ENCODE data around the gene MFSD8.
"Not testable (repeated sequence)": the region's sequence is repeated elsewhere in the genome, so short reads cannot be mapped to it uniquely, and the experiment has no call there.

The MFSD8 gene

GRCh38 chr4:127931836-127932235 lies 33.1 kb downstream of the MFSD8 start:
- DNase-seq = not testable (repeated sequence)

DNA sequence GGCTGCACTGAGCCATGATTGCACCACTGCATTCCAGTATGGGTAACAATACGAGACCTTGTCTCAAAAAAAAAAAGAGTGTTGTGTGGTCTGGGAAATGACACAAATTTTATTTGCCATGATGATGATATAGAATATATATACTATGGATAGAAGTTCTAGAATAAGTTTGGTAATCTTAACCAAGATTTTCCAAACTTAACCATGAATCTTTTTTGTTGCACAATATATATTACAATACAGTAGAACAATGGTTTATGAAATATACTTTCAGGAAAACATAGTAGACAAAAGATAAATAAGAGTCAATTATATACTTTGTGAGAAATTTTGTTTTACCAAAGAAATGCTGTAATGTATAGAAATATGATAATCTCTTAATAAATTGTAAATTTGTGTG lies 34.8 kb downstream of the MFSD8 start:
- no peak for DNase-seq

DNA sequence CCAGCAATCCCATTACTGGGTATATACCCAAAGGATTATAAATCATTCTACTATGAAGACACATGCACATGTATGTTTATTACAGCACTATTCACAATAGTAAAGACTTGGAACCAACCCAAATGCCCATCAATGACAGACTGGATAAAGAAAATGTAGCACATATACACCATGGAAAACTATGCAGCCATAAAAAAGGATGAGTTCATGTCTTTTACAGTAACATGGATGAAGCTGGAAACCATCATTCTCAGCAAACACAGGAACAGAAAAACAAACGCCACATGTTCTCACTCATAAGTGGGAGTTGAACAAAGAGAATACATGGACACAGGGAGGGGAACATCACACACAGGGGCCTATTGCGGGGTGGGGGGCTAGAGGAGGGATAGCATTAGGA lies 39.3 kb downstream of the MFSD8 start:
- DNase-seq = not testable (repeated sequence)

GRCh38 chr4:127922226-127922625 lies 42.7 kb downstream of the MFSD8 start:
- DNase-seq = no peak

GRCh38 chr4:127920521-127920920 lies 44.5 kb downstream of the MFSD8 start:
- no peak for DNase-seq

- no peak for DNase-seq
Measured at GRCh38 chr4:127917151-127917550, 47.8 kb downstream of the MFSD8 start.

GRCh38 chr4:127916512-127916911 lies 48.5 kb downstream of the MFSD8 start:
- no peak for DNase-seq

GRCh38 chr4:127905029-127905428 lies 59.9 kb downstream of the MFSD8 start:
- no peak for DNase-seq

DNA sequence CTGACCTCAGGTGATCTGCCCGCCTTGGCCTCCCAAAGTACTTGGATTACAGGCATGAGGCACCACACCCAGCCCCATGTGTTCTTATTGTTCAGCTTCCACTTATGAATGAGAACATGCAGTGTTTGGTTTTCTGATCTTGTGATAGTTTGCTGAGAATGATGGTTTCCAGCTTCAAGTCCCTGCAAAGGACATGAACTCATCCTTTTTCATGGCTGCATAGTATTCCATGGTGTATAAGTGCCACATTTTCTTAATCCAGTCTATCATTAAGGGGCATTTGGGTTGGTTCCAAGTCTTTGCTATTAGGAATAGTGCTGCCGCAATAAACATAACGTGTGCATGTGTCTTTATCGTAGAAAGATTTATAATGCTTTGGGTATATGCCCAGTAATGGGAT lies 65.3 kb downstream of the MFSD8 start:
- not testable (repeated sequence) for DNase-seq

- no peak for DNase-seq
Measured at GRCh38 chr4:127896528-127896927, 68.4 kb downstream of the MFSD8 start.

GRCh38 chr4:127896069-127896468 lies 68.9 kb downstream of the MFSD8 start:
- no peak for DNase-seq

DNA sequence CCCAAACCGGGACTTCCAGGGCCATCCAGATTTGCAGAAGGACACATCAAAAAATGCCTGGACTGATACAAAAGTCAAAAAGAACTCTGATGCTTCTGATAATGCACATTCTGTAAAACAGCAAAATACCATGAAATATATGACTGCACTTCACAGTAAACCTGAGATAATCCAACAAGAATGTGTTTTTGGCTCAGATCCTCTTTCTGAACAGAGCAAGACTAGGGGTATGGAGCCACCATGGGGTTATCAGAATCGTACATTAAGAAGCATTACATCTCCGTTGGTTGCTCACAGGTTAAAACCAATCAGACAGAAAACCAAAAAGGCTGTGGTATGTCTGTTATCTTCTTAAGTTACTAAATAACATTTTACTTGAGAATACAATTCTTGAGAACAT lies 75.1 kb downstream of the MFSD8 start:
- DNase-seq = no peak

DNA sequence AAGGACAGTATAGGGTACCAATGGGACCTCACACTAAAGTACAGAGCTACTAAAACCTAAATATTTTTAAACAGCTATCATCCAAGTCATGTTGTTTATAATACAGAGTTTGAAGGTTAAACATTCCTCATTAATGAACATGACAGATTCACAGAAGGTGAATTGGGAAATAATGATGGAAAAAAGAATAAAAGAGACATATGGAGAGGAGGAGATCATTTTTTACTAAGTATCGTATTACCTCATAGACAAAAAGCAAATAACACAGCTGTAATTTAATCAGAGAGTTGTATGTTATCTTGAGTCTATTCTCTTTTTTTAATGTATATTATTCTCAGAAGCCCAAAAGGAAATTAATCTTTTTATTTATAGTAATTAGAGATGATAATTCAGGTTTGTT lies 76.4 kb downstream of the MFSD8 start:
- no peak for DNase-seq

DNA sequence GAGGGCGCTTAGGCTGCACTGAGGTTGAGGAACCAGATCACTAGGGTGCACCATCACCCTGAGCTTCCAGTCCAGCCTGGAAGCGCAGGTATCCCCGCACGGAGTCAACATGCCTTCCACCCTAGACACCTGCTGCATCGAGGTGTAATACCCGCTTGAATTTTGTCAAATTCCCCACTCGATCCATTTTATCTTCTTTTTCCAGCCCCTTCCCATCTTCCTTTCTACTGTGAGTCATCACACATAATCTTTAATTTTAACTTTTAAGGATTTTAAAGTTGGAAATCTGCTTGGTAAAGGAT lies 83.5 kb downstream of the MFSD8 start:
- DNase-seq = no peak

GRCh38 chr4:127880763-127881562 lies 84.0 kb downstream of the MFSD8 start, which contains the start of gene PLK4:
TSS of gene PLK4 (plus strand) at chr4:127880893. CDS start at chr4:127881135, 242 bp downstream.
- DNase-seq = peak; percentile 90

DNA sequence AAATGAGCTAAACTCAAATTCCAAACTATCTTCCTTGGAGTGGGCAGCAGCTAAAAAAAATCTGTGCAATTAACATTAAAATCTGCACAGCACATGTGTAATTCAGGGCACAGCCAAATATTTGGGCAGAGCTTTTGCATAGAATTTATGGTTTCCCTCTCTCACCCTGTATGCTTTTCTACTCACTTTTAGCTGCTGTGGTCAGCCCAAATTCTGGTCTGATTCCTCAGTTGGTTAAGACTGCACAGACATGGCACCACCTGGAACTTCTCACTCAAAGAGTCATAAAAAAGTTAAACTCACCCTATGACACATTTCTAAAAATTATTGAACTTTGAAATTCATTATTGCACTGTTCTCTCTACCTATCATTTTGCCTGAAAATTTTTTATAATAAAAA lies 89.2 kb downstream of the MFSD8 start:
- DNase-seq = no peak

GRCh38 chr4:127870688-127871087 lies 94.3 kb downstream of the MFSD8 start:
- no peak for DNase-seq

GRCh38 chr4:127870281-127870680 lies 94.7 kb downstream of the MFSD8 start:
- DNase-seq = no peak

DNA sequence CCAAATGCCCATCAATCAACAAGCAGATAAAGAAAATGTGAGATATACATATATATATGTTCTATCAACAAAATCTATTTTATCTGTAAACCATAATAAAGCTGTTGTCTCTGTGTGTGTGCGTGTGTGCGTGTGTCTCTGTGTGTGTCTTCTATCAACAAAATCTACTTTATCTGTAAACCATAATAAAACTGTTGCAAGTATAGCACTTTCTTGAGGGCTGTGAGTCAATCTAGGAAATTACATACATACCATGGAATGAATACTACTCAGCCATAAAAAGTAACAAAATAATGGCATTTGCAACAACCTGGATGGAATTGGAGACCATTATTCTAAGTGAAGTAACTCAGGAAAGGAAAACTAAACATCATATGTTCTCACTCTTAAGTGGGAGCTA lies 96.8 kb downstream of the MFSD8 start:
- DNase-seq = no peak

Measured in activated CD4-positive, alpha-beta T cell treated with anti-CD3 and anti-CD28 coated beads, Interleukin-2, amount 50 U/mL, for 1 hour (primary cell).